ENCODE measurements around the gene IGSF21. TPM values are rescaled to one million over a fixed set of nuclear protein-coding genes. Genes with fewer than 3 reads are reported as not detected.

The IGSF21 gene
- total RNA-seq, 1 experiment from 2014 or later = 30.5 TPM

DNA sequence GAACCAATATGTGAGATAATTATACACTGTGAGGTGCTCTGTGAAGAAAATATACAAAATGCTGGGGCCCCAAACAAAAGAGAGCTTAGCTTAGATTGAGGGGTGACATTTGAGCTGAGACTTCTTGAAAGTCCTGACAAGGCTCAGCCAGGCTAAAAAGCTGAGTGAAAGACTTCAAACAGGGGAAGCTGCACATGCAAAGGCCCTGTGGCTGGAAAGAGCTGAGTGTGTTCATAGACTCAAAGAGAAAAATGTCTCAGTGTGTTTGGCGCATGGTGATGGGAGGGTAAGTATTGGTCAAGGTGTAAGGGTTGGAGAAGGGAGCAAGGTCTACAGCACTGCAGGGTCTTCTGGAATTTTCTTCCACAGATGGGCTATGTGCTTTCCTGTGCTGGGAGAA lies 245.9 kb downstream of the IGSF21 start:
- no peaks in the 10 kb centered on the region for H3K9me3 Mint-ChIP-seq

DNA sequence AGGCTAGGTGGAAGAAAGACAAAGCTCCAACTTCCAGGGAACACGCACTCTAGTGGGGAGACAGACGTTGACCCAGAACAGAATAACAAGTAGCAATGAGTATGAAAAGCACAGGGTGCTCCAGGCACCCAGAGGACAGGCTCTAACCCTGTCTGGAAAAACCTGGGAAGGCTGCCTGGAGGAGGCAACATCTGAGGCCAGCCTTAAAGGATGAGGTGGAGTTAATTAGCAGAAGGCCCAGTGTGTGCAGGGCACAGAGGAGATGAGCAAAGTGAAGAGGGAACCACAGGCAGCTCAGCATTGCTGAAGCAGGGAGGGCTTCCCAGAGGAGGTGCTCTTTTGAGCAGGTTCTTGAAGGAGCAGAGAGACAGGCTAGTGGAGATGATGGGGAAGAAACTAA lies 246.4 kb downstream of the IGSF21 start:
- ATAC-seq (no peak), DNase-seq (ENCODE audit: low spot score) (no peak)
- Mint-ChIP-seq H3K27me3 (ENCODE audit: low read depth) (no peaks in the 10 kb centered on the region; the same call in 1 of the 2 replicates), H3K4me1 (peaks cover 50% of the 10 kb centered on the region), H3K9me3 (no peaks in the 10 kb centered on the region), H3K27ac (no peak overlapping the region), H3K4me3 (no peak overlapping the region), H3K36me3 (no peaks in the 10 kb centered on the region)
- no peak for TF ChIP-seq CBFB (CRISPR knock-in tag; IDR thresholded peaks at IDR 0.05; ENCODE audit: low read depth)
- TF ChIP-seq, protein P1, sequence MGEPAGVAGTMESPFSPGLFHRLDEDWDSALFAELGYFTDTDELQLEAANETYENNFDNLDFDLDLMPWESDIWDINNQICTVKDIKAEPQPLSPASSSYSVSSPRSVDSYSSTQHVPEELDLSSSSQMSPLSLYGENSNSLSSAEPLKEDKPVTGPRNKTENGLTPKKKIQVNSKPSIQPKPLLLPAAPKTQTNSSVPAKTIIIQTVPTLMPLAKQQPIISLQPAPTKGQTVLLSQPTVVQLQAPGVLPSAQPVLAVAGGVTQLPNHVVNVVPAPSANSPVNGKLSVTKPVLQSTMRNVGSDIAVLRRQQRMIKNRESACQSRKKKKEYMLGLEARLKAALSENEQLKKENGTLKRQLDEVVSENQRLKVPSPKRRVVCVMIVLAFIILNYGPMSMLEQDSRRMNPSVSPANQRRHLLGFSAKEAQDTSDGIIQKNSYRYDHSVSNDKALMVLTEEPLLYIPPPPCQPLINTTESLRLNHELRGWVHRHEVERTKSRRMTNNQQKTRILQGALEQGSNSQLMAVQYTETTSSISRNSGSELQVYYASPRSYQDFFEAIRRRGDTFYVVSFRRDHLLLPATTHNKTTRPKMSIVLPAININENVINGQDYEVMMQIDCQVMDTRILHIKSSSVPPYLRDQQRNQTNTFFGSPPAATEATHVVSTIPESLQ (CRISPR knock-in tag; IDR thresholded peaks at IDR 0.05) = no peak
- ChIA-PET CTCF (interaction anchor here (1.2 to 2.3 kb wide), 5 partner anchors 21 to 221 kb away, joined by 3 to 9 read pairs (median 6); no protein-coding TSS in a partner anchor), POLR2A (no interaction called here)

More for the DNA sequence above, 245.9 kb downstream of the IGSF21 start:
- DNase-seq (ENCODE audit: low spot score) (no peak), ATAC-seq (no peak)
- H3K36me3 Mint-ChIP-seq = no peaks in the 10 kb centered on the region
- ChIA-PET POLR2A (no interaction called here), CTCF (interaction anchor here (1.2 to 2.3 kb wide), 6 partner anchors 21 to 222 kb away, joined by 3 to 9 read pairs (median 5); no protein-coding TSS in a partner anchor)
- peaks cover 54% of the 10 kb centered on the region for H3K4me1 Mint-ChIP-seq
- no peak for TF ChIP-seq SOX15 (CRISPR knock-in tag; IDR thresholded peaks at IDR 0.05)
- no peak for TF ChIP-seq ZNF121 (CRISPR knock-in tag; IDR thresholded peaks at IDR 0.05)
- no peak for TF ChIP-seq MXD4 (CRISPR knock-in tag; IDR thresholded peaks at IDR 0.05; ENCODE audit: borderline replicate concordance)
- TF ChIP-seq GRHL2 (CRISPR knock-in tag; IDR thresholded peaks at IDR 0.05; ENCODE audit: insufficient replicate concordance, severe bottlenecking) = no peak
- TF ChIP-seq NR2C2 (CRISPR knock-in tag; IDR thresholded peaks at IDR 0.05) = no peak
- TF ChIP-seq FOXP1 (CRISPR knock-in tag; IDR thresholded peaks at IDR 0.05; ENCODE audit: borderline replicate concordance) = no peak
- TF ChIP-seq, protein P2, sequence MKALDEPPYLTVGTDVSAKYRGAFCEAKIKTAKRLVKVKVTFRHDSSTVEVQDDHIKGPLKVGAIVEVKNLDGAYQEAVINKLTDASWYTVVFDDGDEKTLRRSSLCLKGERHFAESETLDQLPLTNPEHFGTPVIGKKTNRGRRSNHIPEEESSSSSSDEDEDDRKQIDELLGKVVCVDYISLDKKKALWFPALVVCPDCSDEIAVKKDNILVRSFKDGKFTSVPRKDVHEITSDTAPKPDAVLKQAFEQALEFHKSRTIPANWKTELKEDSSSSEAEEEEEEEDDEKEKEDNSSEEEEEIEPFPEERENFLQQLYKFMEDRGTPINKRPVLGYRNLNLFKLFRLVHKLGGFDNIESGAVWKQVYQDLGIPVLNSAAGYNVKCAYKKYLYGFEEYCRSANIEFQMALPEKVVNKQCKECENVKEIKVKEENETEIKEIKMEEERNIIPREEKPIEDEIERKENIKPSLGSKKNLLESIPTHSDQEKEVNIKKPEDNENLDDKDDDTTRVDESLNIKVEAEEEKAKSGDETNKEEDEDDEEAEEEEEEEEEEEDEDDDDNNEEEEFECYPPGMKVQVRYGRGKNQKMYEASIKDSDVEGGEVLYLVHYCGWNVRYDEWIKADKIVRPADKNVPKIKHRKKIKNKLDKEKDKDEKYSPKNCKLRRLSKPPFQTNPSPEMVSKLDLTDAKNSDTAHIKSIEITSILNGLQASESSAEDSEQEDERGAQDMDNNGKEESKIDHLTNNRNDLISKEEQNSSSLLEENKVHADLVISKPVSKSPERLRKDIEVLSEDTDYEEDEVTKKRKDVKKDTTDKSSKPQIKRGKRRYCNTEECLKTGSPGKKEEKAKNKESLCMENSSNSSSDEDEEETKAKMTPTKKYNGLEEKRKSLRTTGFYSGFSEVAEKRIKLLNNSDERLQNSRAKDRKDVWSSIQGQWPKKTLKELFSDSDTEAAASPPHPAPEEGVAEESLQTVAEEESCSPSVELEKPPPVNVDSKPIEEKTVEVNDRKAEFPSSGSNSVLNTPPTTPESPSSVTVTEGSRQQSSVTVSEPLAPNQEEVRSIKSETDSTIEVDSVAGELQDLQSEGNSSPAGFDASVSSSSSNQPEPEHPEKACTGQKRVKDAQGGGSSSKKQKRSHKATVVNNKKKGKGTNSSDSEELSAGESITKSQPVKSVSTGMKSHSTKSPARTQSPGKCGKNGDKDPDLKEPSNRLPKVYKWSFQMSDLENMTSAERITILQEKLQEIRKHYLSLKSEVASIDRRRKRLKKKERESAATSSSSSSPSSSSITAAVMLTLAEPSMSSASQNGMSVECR (CRISPR knock-in tag; IDR thresholded peaks at IDR 0.05; ENCODE audit: borderline replicate concordance) = no peak
- TF ChIP-seq, protein P3, sequence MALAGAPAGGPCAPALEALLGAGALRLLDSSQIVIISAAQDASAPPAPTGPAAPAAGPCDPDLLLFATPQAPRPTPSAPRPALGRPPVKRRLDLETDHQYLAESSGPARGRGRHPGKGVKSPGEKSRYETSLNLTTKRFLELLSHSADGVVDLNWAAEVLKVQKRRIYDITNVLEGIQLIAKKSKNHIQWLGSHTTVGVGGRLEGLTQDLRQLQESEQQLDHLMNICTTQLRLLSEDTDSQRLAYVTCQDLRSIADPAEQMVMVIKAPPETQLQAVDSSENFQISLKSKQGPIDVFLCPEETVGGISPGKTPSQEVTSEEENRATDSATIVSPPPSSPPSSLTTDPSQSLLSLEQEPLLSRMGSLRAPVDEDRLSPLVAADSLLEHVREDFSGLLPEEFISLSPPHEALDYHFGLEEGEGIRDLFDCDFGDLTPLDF (CRISPR knock-in tag; IDR thresholded peaks at IDR 0.05) = no peak
- no peak for TF ChIP-seq EMX1 (CRISPR knock-in tag; IDR thresholded peaks at IDR 0.05)
- TF ChIP-seq, protein P4, sequence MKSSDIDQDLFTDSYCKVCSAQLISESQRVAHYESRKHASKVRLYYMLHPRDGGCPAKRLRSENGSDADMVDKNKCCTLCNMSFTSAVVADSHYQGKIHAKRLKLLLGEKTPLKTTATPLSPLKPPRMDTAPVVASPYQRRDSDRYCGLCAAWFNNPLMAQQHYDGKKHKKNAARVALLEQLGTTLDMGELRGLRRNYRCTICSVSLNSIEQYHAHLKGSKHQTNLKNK (CRISPR knock-in tag; IDR thresholded peaks at IDR 0.05) = no peak
- TF ChIP-seq RORB (CRISPR knock-in tag; IDR thresholded peaks at IDR 0.05) = no peak
- no peaks in the 10 kb centered on the region; the same call in 1 of the 2 replicates for H3K27me3 Mint-ChIP-seq (ENCODE audit: low read depth)
- no peak overlapping the region for H3K27ac Mint-ChIP-seq
- no peak overlapping the region for H3K4me3 Mint-ChIP-seq

DNA sequence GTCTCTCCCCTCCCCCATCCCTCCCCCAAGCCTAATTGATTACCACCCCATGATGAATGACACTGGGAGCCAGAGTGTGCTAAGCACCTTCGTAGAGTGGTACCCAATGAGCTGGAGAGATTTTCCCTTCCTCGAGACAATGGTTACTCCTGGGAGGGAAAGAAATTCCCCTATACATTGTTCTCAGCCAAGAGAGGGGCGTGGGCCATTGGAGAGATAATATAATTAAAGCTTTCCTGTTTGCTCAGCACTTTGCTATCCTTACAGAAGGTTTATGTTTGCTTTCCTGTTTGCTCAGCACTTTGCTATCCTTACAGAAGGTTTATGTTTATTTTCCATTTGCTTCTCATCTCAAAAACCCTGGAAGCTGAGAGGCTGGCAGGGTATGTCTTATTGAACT lies 247.0 kb downstream of the IGSF21 start:
- Mint-ChIP-seq H3K36me3 (no peaks in the 10 kb centered on the region), H3K9me3 (no peaks in the 10 kb centered on the region), H3K27ac (no peak overlapping the region), H3K4me3 (no peak overlapping the region), H3K27me3 (ENCODE audit: low read depth) (no peaks in the 10 kb centered on the region; the same call in 1 of the 2 replicates), H3K4me1 (peaks cover 46% of the 10 kb centered on the region)
- CTCF ChIA-PET = interaction anchor here (1.2 to 2.3 kb wide), 5 partner anchors 20 to 221 kb away, joined by 3 to 9 read pairs (median 6); no protein-coding TSS in a partner anchor
- DNase-seq (ENCODE audit: low spot score) (no peak), ATAC-seq (no peak)
- POLR2A ChIA-PET = no interaction called here
- no peak for TF ChIP-seq FOXK1 (CRISPR knock-in tag; IDR thresholded peaks at IDR 0.05)
- no peak for TF ChIP-seq NFATC4 (CRISPR knock-in tag; IDR thresholded peaks at IDR 0.05)
- no peak for TF ChIP-seq FOXJ3 (CRISPR knock-in tag; IDR thresholded peaks at IDR 0.05; ENCODE audit: borderline replicate concordance)
- TF ChIP-seq, protein P1 (CRISPR knock-in tag; IDR thresholded peaks at IDR 0.05) = no peak
- TF ChIP-seq, protein P5, sequence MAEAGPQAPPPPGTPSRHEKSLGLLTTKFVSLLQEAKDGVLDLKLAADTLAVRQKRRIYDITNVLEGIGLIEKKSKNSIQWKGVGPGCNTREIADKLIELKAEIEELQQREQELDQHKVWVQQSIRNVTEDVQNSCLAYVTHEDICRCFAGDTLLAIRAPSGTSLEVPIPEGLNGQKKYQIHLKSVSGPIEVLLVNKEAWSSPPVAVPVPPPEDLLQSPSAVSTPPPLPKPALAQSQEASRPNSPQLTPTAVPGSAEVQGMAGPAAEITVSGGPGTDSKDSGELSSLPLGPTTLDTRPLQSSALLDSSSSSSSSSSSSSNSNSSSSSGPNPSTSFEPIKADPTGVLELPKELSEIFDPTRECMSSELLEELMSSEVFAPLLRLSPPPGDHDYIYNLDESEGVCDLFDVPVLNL (CRISPR knock-in tag; IDR thresholded peaks at IDR 0.05; ENCODE audit: borderline replicate concordance, low read depth) = no peak
- no peak for TF ChIP-seq JUN (CRISPR knock-in tag; IDR thresholded peaks at IDR 0.05)

All from WTC11 (cell line).